ENCODE results near the gene ADAMTSL3.
"Not testable (repeated sequence)": the region's sequence is repeated elsewhere in the genome, so short reads cannot be mapped to it uniquely, and the experiment has no call there.

Gene ADAMTSL3

GRCh38 chr15:83700082-83700481 lies 46.2 kb downstream of the ADAMTSL3 start:
- DNase-seq (ENCODE audit: low spot score), result no peak

GRCh38 chr15:83702314-83702713 lies 48.4 kb downstream of the ADAMTSL3 start:
- not testable (repeated sequence) for DNase-seq (ENCODE audit: low spot score)

GRCh38 chr15:83708328-83708727 lies 54.4 kb downstream of the ADAMTSL3 start:
- DNase-seq (ENCODE audit: low spot score), result no peak

- no peak for DNase-seq (ENCODE audit: low spot score)
Measured at GRCh38 chr15:83709241-83709640, 55.3 kb downstream of the ADAMTSL3 start.

GRCh38 chr15:83709811-83710210 lies 55.9 kb downstream of the ADAMTSL3 start:
- DNase-seq (ENCODE audit: low spot score), result no peak

- no peak for DNase-seq (ENCODE audit: low spot score)
Measured at GRCh38 chr15:83710452-83710851, 56.5 kb downstream of the ADAMTSL3 start.

- DNase-seq (ENCODE audit: low spot score), result no peak
Measured at GRCh38 chr15:83711236-83711635, 57.3 kb downstream of the ADAMTSL3 start.

- no peak for DNase-seq (ENCODE audit: low spot score)
Measured at GRCh38 chr15:83713242-83713641, 59.3 kb downstream of the ADAMTSL3 start.

GRCh38 chr15:83714939-83715628 lies 61.2 kb downstream of the ADAMTSL3 start:
- no peak for DNase-seq (ENCODE audit: low spot score)

- DNase-seq (ENCODE audit: low spot score), result no peak
Measured at GRCh38 chr15:83716605-83717004, 62.7 kb downstream of the ADAMTSL3 start.

- DNase-seq (ENCODE audit: low spot score), result no peak
Measured at GRCh38 chr15:83717010-83717409, 63.1 kb downstream of the ADAMTSL3 start.

GRCh38 chr15:83720468-83720867 lies 66.5 kb downstream of the ADAMTSL3 start:
- no peak for DNase-seq (ENCODE audit: low spot score)

GRCh38 chr15:83721031-83721430 lies 67.1 kb downstream of the ADAMTSL3 start:
- DNase-seq (ENCODE audit: low spot score), result no peak

- DNase-seq (ENCODE audit: low spot score), result no peak
Measured at GRCh38 chr15:83721981-83722380, 68.1 kb downstream of the ADAMTSL3 start.

GRCh38 chr15:83723216-83723615 lies 69.3 kb downstream of the ADAMTSL3 start:
- DNase-seq (ENCODE audit: low spot score), result no peak

GRCh38 chr15:83732196-83732595 lies 78.3 kb downstream of the ADAMTSL3 start:
- DNase-seq (ENCODE audit: low spot score), result no peak

GRCh38 chr15:83732770-83733169 lies 78.8 kb downstream of the ADAMTSL3 start:
- no peak for DNase-seq (ENCODE audit: low spot score)

GRCh38 chr15:83733206-83733605 lies 79.3 kb downstream of the ADAMTSL3 start:
- DNase-seq (ENCODE audit: low spot score), result no peak

GRCh38 chr15:83733691-83734090 lies 79.8 kb downstream of the ADAMTSL3 start:
- DNase-seq (ENCODE audit: low spot score), result no peak

- DNase-seq (ENCODE audit: low spot score), result peak; percentile 9
Measured at GRCh38 chr15:83734487-83734886, 80.6 kb downstream of the ADAMTSL3 start.

GRCh38 chr15:83739629-83740028 lies 85.7 kb downstream of the ADAMTSL3 start:
- DNase-seq (ENCODE audit: low spot score), result no peak

- no peak for DNase-seq (ENCODE audit: low spot score)
Measured at GRCh38 chr15:83745771-83746170, 91.8 kb downstream of the ADAMTSL3 start.

- no peak for DNase-seq (ENCODE audit: low spot score)
Measured at GRCh38 chr15:83746231-83746630, 92.3 kb downstream of the ADAMTSL3 start.

Measured in SK-N-DZ (cell line).